Measurements from ENCODE around the gene NFKBIZ.
"Not testable (repeated sequence)": the region's sequence is repeated elsewhere in the genome, so short reads cannot be mapped to it uniquely, and the experiment has no call there.

The NFKBIZ gene

GRCh38 chr3:101850246-101851051, 1.1 kb downstream of the NFKBIZ start:
- no peak for DNase-seq (ENCODE audit: low read depth in 2 of 2)

- no peak for DNase-seq (ENCODE audit: low read depth in 2 of 2)
Observed at GRCh38 chr3:101851072-101851770, 1.9 kb downstream of the NFKBIZ start.

- no peak for DNase-seq (ENCODE audit: low read depth in 2 of 2)
Observed at GRCh38 chr3:101851850-101852714, 2.8 kb downstream of the NFKBIZ start.

GRCh38 chr3:101852983-101853840, 3.9 kb downstream of the NFKBIZ start:
- no peak for DNase-seq (ENCODE audit: low read depth in 2 of 2)

- no peak for DNase-seq (ENCODE audit: low read depth in 2 of 2)
Observed at GRCh38 chr3:101853982-101854381, 4.7 kb downstream of the NFKBIZ start.

- DNase-seq (ENCODE audit: low read depth in 2 of 2), result no peak
Observed at GRCh38 chr3:101854608-101855304, 5.4 kb downstream of the NFKBIZ start.

GRCh38 chr3:101857301-101857741, 8.0 kb downstream of the NFKBIZ start:
- no peak for DNase-seq (ENCODE audit: low read depth in 2 of 2)

GRCh38 chr3:101858464-101859030, 9.2 kb downstream of the NFKBIZ start:
- DNase-seq (ENCODE audit: low read depth in 2 of 2), result no peak

- no peak for DNase-seq (ENCODE audit: low read depth in 2 of 2)
Observed at GRCh38 chr3:101859882-101860448, 10.7 kb downstream of the NFKBIZ start.

- DNase-seq (ENCODE audit: low read depth in 2 of 2), result no peak
Observed at GRCh38 chr3:101861212-101861788, 12.0 kb downstream of the NFKBIZ start.

GRCh38 chr3:101861789-101862415, 12.6 kb downstream of the NFKBIZ start:
- no peak for DNase-seq (ENCODE audit: low read depth in 2 of 2)

GRCh38 chr3:101862416-101863165, 13.3 kb downstream of the NFKBIZ start:
- DNase-seq (ENCODE audit: low read depth in 2 of 2), result no peak

GRCh38 chr3:101864926-101865325, 15.6 kb downstream of the NFKBIZ start:
- DNase-seq (ENCODE audit: low read depth in 2 of 2), result not testable (repeated sequence)

GRCh38 chr3:101865751-101866509, 16.6 kb downstream of the NFKBIZ start:
- DNase-seq (ENCODE audit: low read depth in 2 of 2), result no peak

GRCh38 chr3:101867511-101867910, 18.2 kb downstream of the NFKBIZ start:
- no peak for DNase-seq (ENCODE audit: low read depth in 2 of 2)

- DNase-seq (ENCODE audit: low read depth in 2 of 2), result no peak
Observed at GRCh38 chr3:101867996-101868395, 18.7 kb downstream of the NFKBIZ start.

Measured in stimulated activated CD8-positive, alpha-beta memory T cell treated with anti-CD3 and anti-CD28 coated beads, Interleukin-7, amount 100 ng/mL, for 1 hour (primary cell).